NOMO-1 treated with dmso at 0.1 percent for 144 hours (cell line): ENCODE measurements around the gene ZNF830.
"Not testable (repeated sequence)": the region's sequence is repeated elsewhere in the genome, so short reads cannot be mapped to it uniquely, and the experiment has no call there.

ENCODE experiments used
- DNase-seq: peaks from one replicate; lab custom pipeline; 2025; ENCODE audit not compliant: unreplicated experiment; lab: John Stamatoyannopoulos, UW

ZNF830 gene

GRCh38 chr17:34990921-34991365 lies 29.6 kb downstream of the ZNF830 start:
- no peak for DNase-seq

GRCh38 chr17:34991606-34992005 lies 30.3 kb downstream of the ZNF830 start:
- no peak for DNase-seq

- DNase-seq: no peak
These were observed 31.7 kb downstream of the ZNF830 start for GRCh38 chr17:34993031-34993430.

GRCh38 chr17:34996422-34997285 lies 35.3 kb downstream of the ZNF830 start:
- no peak for DNase-seq

GRCh38 chr17:34997355-34997862 lies 36.1 kb downstream of the ZNF830 start:
- no peak for DNase-seq

- peak; percentile 52 for DNase-seq
These were observed 36.9 kb downstream of the ZNF830 start for GRCh38 chr17:34998205-34998604.

- DNase-seq: no peak
These were observed 38.1 kb downstream of the ZNF830 start for GRCh38 chr17:34999456-34999855.

- DNase-seq: not testable (repeated sequence)
These were observed 39.6 kb downstream of the ZNF830 start for GRCh38 chr17:35000965-35001364.

- DNase-seq: no peak
These were observed 40.2 kb downstream of the ZNF830 start for GRCh38 chr17:35001549-35001948.

- DNase-seq: no peak
These were observed 41.7 kb downstream of the ZNF830 start for GRCh38 chr17:35002876-35003551.

- DNase-seq: no peak
These were observed 42.4 kb downstream of the ZNF830 start for GRCh38 chr17:35003778-35004177.

- DNase-seq: no peak
These were observed 45.0 kb downstream of the ZNF830 start for GRCh38 chr17:35006345-35006744.

GRCh38 chr17:35006961-35007360 lies 45.6 kb downstream of the ZNF830 start:
- DNase-seq: no peak

- DNase-seq: no peak
These were observed 48.8 kb downstream of the ZNF830 start for GRCh38 chr17:35010093-35010492.

- DNase-seq: no peak
These were observed 50.4 kb downstream of the ZNF830 start for GRCh38 chr17:35011671-35012216.
